T-helper 17 cell (primary cell): ENCODE measurements around the gene ASPRV1. TPM values are rescaled to one million over a fixed set of nuclear protein-coding genes. Genes with fewer than 3 reads are reported as not detected.

ENCODE experiments used
- ATAC-seq: fragments of 150-1000 bp; cut with Tn5 transposase; 2 replicates; pipeline ENCODE4 v1.10.0; 2021; ENCODE audit warnings: mild to moderate bottlenecking, moderate library complexity
- DNase-seq, 3 donors: peaks; one replicate each; pipeline versions ENCODE4 v3.0.0 to v3.0.0-alpha.2; 2020 to 2021
- H3K9me3 ChIP-seq: one replicate; pipeline ENCODE4 v1.7.0; 2013; ENCODE audit warnings: low read length, mild to moderate bottlenecking; ENCODE audit not compliant: control insufficient read depth, poor library complexity, severe bottlenecking
- H3K27ac Mint-ChIP-seq: one replicate; pipeline ENCODE4 v1.8.0; 2022; ENCODE audit warnings: mild to moderate bottlenecking, moderate library complexity, mixed read lengths
- H3K27me3 Mint-ChIP-seq: one replicate; pipeline ENCODE4 v1.8.0; 2022; ENCODE audit warnings: mixed read lengths
- H3K36me3 Mint-ChIP-seq: one replicate; pipeline ENCODE4 v1.8.0; 2022; ENCODE audit warnings: low read depth, mixed read lengths
- H3K4me1 Mint-ChIP-seq: one replicate; pipeline ENCODE4 v1.8.0; 2022; ENCODE audit warnings: mild to moderate bottlenecking, mixed read lengths
- H3K4me3 Mint-ChIP-seq: one replicate; pipeline ENCODE4 v1.8.0; 2022; ENCODE audit warnings: mild to moderate bottlenecking, moderate library complexity, mixed read lengths
- total RNA-seq, 4 donors: library from RNA in 2 of 4; stranded (reverse) in 2 of 4; gene quantifications; one replicate each; pipeline ENCODE4 v1.2.3 and lab custom pipeline; 2022 to 2026

The ASPRV1 gene
- total RNA-seq, 2 donors from 2014 or later, result 1.1 to 1.7 TPM

DNA sequence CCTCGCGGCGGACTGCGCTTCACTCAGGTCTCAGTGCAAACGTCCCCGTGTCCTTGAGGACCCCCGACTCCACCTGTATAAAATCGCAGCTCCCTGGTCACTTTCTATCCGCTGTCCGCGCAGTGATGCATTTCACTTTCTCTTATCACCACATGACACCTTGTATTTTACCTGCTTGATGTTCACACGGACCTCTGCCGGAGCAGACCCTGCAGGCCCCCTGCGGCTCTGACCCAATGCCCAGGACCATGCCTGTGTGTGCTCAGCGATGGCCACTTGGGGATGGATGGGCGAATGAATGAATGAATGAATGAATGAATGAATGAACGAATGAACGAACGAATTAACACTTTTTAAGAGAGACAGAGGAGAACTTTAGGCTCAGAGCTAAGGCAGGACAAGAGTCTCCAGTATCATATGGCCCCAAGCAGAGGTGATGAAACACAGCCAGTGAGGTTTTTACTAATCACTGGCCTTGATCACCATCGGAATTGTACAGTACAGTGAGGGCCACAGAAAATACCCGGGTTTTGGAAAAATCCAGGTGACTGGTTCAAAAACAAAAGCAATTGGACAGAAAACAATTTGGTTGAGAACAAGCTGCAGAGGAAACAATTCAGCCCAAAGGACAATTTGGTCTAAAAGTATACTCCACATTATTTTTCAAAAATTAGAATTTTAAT lies 12.3 kb downstream of the ASPRV1 start:
- H3K27ac Mint-ChIP-seq, result peak overlapping the region; percentile 78
- H3K9me3 ChIP-seq, result no peaks in the 10 kb centered on the region
- H3K27me3 Mint-ChIP-seq, result peaks cover 7% of the 10 kb centered on the region
- H3K4me3 Mint-ChIP-seq, result no peak overlapping the region
- H3K4me1 Mint-ChIP-seq, result peaks cover 30% of the 10 kb centered on the region
- DNase-seq (no peak), ATAC-seq (no peak)
- peaks cover 2% of the 10 kb centered on the region for H3K36me3 Mint-ChIP-seq

DNA sequence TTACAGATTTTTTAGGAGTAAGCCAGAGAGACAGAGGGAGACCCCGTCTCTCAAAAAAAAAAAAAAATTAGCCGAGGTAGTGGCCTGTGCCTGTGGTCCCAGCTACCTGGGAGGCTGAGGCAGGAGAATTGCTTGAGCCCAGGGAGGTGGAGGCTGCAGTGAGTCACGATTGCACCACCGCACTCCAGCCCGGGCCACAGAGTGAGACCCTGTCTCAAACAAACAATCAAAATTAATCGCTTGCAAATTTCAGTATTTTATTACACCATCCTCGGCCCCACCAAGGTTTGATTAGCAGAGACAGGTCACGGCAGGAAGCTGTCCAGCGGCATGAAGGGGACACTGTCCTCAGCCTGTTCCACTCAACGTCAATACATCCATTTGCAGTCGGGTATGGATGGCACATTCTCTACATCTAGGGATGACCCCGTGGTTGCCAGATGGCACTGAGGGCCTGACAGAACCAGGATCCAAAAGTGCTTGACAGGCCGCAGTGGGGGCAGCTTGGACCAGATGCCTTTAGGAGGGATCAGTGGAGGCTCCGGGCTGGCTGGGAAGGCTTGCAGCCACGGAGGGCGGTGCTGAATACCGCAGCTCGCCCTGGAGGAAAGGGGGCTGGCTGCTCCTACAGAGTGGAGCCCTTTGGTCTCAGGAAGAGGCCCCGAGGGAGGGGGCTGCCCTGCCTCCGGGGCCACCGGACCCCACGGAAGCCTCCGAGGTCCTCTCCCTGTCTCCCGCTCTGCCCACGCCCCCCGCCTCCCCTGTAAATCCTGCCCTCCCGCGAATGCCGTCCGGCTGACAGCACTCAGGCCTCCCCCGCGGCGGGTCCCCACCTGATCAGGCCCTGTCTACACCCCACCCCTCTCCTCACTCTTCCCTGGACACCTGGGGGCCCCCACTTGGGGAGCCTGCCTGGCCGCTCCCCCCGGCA lies 13.1 kb downstream of the ASPRV1 start:
- peaks cover 6% of the 10 kb centered on the region for H3K27me3 Mint-ChIP-seq
- H3K27ac Mint-ChIP-seq, result peak overlapping the region; percentile 95
- no peak for DNase-seq

DNA sequence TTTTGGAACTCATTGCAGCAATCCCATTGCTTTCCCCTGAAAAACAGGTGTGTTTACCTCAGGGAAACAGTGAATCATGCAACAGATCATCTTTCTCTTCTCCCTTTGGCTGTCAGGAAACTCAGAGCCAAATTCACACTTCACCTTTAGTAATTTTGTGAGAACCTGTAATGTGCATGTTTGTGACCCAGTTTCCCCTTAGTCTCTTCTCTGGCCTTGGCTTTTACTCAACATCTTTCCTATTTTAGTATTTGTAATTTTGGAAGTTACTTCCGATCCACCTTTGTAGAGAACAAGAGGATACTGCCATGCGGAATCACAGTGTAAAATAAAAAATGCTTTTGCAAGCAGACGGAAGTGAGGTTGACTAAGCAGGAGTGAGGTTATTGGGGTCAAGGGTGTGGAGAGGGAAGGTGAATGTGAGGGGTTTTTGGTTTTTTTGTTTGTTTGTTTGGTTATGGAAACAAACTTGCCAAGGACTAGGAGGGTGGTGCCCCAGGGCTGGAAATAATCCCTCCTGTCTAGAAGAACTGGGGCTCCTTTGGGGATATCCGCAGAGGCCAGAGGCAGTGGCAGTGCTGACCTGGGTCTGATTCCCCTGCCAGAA lies 14.0 kb downstream of the ASPRV1 start:
- DNase-seq (no peak), ATAC-seq (no peak)
- H3K4me1 Mint-ChIP-seq, result peaks cover 33% of the 10 kb centered on the region
- H3K36me3 Mint-ChIP-seq, result peaks cover 2% of the 10 kb centered on the region
- peak overlapping the region; percentile 95 for H3K27ac Mint-ChIP-seq
- no peak overlapping the region for H3K4me3 Mint-ChIP-seq
- no peaks in the 10 kb centered on the region for H3K27me3 Mint-ChIP-seq
- no peaks in the 10 kb centered on the region for H3K9me3 ChIP-seq

More for the DNA sequence above, 13.1 kb downstream of the ASPRV1 start:
- Mint-ChIP-seq H3K4me3 (no peak overlapping the region), H3K36me3 (peaks cover 2% of the 10 kb centered on the region), H3K4me1 (peaks cover 30% of the 10 kb centered on the region)
- no peaks in the 10 kb centered on the region for H3K9me3 ChIP-seq
- ATAC-seq, result no peak

DNA sequence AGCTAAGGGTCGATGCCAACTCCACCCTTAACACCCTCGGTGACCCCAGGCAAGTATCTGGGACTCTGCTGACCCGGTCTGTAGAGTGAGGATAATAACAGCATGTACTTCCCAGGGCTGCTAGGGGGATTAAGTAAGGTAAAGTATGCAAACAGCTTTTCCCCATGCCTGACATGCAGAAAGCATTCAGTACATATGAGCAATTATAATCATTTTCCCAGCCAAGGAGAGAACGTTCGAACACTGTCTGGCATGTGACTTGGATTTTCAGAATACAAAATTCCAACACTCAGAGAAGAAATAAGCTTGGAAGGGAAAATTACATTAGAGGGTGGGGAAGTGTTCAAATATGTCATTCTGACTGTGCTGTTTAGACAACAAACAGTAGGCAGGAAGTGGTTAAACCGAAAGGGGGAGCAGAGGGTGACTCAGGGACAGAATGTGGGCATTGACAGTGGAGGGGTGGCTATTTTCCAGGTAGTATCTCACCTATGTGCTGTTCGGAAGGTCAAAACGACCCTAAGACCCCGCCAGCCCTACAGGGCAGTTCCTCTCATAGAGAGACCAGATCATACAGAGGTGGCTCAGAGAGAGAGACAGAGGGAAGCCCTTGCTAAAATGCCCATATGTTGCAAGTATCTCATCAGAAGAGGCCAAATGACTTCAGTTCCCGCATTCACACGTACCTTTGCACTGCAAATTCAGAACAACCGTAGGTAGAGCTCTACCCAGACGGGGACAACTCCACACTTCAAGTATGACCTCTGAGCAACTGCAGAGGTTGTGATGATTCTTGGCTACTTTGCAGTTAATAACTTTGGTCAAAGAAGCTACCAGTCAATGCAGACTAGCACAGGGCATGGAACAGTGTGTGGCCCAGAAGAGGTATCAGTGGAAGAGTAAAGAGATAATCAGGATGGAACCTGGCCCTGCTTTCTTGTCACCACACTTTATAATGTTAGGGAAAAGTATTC lies 14.8 kb downstream of the ASPRV1 start:
- peak overlapping the region; percentile 95 for H3K27ac Mint-ChIP-seq
- H3K4me3 Mint-ChIP-seq, result peak overlapping the region; percentile 78
- no peaks in the 10 kb centered on the region for H3K9me3 ChIP-seq
- peaks cover 30% of the 10 kb centered on the region for H3K4me1 Mint-ChIP-seq
- H3K27me3 Mint-ChIP-seq, result no peaks in the 10 kb centered on the region
- ATAC-seq (peak; percentile 95), DNase-seq (peak in 1 of 3 donors; percentile 26)
- peaks cover 2% of the 10 kb centered on the region for H3K36me3 Mint-ChIP-seq

DNA sequence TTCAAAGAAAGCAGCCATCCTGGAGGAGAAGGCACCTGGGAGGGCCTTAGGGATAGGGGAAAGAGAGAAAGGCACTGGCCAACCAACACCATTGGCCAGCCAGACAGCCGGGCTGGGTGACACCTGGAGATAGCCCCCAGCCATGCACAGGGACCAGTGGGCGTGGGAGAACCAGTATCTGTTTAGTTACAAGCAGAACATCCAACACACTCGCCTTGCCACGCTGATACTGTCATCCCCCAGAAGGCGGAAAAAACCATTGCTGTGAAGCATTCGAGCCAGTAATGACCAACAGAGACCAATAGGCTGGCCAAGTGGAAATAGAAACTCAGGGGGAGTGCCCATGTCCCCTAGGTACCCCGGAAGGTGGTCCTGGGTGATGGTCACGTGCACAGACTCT lies 15.5 kb downstream of the ASPRV1 start:
- no peak for DNase-seq
- Mint-ChIP-seq H3K4me1 (peaks cover 30% of the 10 kb centered on the region), H3K36me3 (peaks cover 2% of the 10 kb centered on the region), H3K4me3 (peak overlapping the region; percentile 78), H3K27ac (peak overlapping the region; percentile 95), H3K27me3 (no peaks in the 10 kb centered on the region)
- no peaks in the 10 kb centered on the region for H3K9me3 ChIP-seq
- ATAC-seq, result no peak

DNA sequence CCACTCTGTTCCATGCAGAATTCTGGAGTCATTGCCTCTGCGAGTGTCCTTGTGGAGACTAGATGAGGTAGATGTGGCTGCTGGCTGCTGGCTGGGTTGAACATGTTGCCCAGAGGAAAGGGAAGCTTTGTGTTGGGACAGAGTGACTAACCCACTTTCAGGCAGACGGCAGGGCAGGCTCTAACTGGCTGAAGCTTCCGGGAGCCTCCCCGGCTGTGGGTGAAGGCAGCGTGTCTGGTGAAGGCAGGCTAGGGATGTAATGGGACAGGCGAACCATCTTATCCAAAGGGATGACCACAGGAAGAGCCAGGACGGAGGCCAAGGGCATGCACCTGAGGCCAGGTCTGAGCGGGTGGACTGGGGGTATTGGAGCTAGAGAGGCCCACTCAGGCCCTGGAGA lies 16.0 kb downstream of the ASPRV1 start:
- ATAC-seq (no peak), DNase-seq (no peak)
- Mint-ChIP-seq H3K27ac (peak overlapping the region; percentile 95), H3K27me3 (no peaks in the 10 kb centered on the region), H3K4me1 (peaks cover 30% of the 10 kb centered on the region), H3K4me3 (peak overlapping the region; percentile 66), H3K36me3 (peaks cover 2% of the 10 kb centered on the region)
- H3K9me3 ChIP-seq, result no peaks in the 10 kb centered on the region

DNA sequence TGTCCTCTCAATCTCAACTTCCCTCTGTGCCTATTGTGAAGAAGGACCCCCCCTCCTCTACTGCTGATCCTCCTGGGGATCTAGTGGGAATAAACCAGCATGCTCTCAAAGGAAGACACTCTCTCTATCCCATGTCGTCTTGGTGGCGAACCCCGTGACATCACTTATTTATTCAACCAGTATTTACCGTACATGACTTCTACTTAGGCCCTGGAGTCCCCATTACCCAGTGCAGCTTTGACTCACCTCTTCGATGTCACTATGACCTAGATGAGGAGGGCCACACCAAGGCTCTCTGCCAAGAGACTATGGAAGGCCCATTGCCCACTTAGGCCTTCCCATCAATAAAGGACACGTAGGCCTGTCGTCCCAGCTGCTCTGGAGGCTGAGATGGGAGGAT lies 16.7 kb downstream of the ASPRV1 start:
- H3K4me1 Mint-ChIP-seq, result peaks cover 30% of the 10 kb centered on the region

DNA sequence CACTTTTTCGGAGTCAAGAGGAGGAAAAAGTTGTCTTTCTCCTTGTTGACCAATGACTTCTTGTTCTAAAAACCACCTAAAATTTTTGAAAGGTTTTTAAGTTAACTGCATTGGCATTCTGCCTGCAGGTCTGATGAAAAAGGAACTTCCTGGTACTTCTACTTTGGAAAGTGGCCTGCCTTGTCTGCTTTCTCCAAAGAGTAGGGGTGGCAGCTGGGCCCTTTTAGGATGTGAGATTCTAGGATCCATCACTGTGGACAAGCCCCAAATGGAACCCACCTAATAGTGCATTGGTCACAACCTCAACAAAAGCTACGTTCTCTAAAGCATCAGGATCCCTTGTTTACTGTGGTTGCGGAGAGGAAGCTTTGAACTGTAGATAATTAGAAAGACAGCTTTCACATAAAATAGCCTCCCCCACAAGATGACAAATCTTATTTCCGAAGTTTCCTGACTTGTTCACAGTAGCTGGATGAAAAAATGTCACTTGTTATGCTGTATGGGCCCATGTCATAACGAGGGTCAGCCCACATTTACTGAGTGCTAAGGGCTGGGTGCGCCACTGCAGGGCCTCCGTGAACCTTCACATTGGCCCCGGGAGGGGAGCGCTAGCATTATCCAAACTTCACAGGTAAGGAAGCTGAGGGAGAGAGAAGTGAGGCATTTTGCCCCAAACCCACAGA lies 17.4 kb downstream of the ASPRV1 start:
- no peak overlapping the region for H3K27ac Mint-ChIP-seq
- peaks cover 29% of the 10 kb centered on the region for H3K4me1 Mint-ChIP-seq
- DNase-seq (no peak), ATAC-seq (no peak)
- no peak overlapping the region for H3K4me3 Mint-ChIP-seq
- peaks cover 4% of the 10 kb centered on the region for H3K36me3 Mint-ChIP-seq
- H3K27me3 Mint-ChIP-seq, result no peaks in the 10 kb centered on the region
- no peaks in the 10 kb centered on the region for H3K9me3 ChIP-seq

More for the DNA sequence above, 16.7 kb downstream of the ASPRV1 start:
- H3K9me3 ChIP-seq, result no peaks in the 10 kb centered on the region
- no peak overlapping the region for H3K4me3 Mint-ChIP-seq
- no peaks in the 10 kb centered on the region for H3K27me3 Mint-ChIP-seq
- DNase-seq, result no peak
- H3K36me3 Mint-ChIP-seq, result peaks cover 2% of the 10 kb centered on the region
- ATAC-seq, result no peak
- H3K27ac Mint-ChIP-seq, result peak overlapping the region; percentile 95

DNA sequence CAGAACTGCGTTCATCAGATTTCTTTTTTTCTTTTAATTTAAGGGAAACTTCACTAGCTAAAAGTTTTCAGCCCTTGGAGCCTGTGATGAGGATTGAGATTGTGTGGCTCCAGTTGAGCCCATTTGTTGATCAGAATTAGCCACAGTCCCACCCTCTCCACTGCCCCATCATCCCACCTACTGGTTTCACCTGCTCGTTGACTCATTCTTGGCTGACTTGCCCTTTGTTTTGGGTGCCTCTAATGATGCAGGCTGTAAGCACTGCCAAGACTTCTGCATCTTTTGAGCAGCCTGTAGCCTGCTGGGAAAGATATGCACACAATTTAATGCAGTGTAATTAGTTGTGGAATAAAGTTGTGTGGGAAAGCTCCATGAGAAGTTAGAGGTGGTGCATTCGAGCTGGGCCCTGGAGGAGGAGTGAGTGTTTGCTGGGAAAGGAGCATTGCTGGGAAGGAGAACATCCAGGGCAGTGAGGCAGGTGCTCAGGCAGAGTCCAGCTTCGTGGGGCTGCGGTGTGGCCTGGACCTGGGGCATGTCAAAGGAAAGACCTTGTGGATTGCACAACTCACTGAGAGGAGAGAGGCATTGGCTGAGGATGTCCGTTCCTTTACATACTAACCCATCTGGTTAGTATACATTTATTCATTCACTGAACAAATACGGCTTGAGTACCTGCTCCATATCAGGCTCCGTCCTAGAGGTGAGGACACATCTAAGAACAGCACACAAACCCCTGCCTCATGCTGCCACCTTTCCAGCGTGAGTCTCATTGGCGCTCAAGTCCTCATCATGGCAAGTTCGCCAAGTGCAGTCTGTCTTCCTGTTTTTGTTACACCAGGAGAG lies 18.2 kb downstream of the ASPRV1 start:
- Mint-ChIP-seq H3K36me3 (peaks cover 11% of the 10 kb centered on the region), H3K4me1 (peaks cover 28% of the 10 kb centered on the region), H3K4me3 (no peak overlapping the region), H3K27me3 (no peaks in the 10 kb centered on the region), H3K27ac (no peak overlapping the region)
- ATAC-seq (no peak), DNase-seq (no peak)
- no peaks in the 10 kb centered on the region for H3K9me3 ChIP-seq

DNA sequence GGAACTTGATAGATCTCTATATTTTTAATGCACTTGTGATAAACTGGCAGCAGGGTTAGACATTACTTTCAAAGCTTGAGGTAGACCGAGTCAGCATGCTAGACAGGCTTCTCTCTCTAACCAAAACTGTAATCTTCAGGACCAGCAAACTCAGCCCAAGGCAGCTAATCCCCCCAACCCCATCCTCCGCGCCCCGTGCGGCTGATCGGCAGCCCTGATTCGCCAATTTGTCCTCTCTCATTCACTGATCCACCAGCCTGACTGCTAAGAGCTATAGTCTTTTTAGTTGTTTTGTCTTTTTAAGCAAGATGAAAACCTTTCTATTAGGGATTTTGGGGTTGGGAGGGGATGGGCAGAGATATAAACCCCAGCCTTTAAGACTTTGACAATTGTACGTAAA lies 20.7 kb downstream of the ASPRV1 start:
- Mint-ChIP-seq H3K4me3 (no peak overlapping the region), H3K27me3 (no peaks in the 10 kb centered on the region), H3K4me1 (peaks cover 12% of the 10 kb centered on the region), H3K27ac (no peak overlapping the region), H3K36me3 (peaks cover 19% of the 10 kb centered on the region)
- DNase-seq, result no peak
- ATAC-seq, result no peak
- H3K9me3 ChIP-seq, result no peaks in the 10 kb centered on the region

DNA sequence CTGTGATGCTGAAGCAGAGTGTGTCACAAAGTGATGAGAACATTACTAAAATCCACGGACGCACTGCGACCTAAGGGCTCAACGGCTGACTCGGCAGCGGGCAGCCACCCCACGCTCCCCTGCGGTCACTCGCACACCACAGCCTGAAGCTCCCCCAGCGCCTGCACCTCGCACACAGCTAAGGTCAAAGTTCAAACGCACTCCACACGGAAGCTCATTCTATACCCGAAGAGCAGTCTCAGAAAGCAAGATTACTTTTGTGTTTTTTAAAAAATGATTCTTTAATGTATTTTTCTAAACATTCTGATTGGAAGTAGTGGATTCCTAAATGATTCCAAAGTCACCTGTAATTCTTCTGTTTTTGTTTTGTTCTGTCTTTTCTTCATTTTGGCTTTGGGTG lies 21.7 kb downstream of the ASPRV1 start:
- ATAC-seq, result no peak
- H3K4me3 Mint-ChIP-seq, result no peak overlapping the region
- peaks cover 9% of the 10 kb centered on the region for H3K4me1 Mint-ChIP-seq
- peaks cover 22% of the 10 kb centered on the region for H3K36me3 Mint-ChIP-seq
- peak overlapping the region; percentile 49 for H3K27ac Mint-ChIP-seq
- no peaks in the 10 kb centered on the region for H3K27me3 Mint-ChIP-seq
- no peak for DNase-seq
- H3K9me3 ChIP-seq, result no peaks in the 10 kb centered on the region
